GM13977 (cell line): ENCODE results near the gene ZSWIM3.

Source experiments
- DNase-seq: peaks from one replicate; pipeline ENCODE4 v3.0.0; 2012; ENCODE audit warnings: low spot score
- CTCF ChIP-seq: IDR thresholded peaks from 2 replicates; pipeline ENCODE4 v1.5.1; 2012; ENCODE audit warnings: mild to moderate bottlenecking, control low read depth; ENCODE audit not compliant: insufficient read depth; ENCODE audit errors: extremely low read depth, missing control alignments
- in situ Hi-C: fragments of 300-500 bp; cut with MboI; formaldehyde crosslinking; loops from one replicate; pipeline ENCODE4 v1.12.0; 2022; ENCODE audit warnings: low sequenced_read_pairs, low pct_unique_long_range_greater_than_20kb, mixed read lengths, inconsistent platforms; ENCODE audit not compliant: unreplicated experiment

Gene ZSWIM3

DNA sequence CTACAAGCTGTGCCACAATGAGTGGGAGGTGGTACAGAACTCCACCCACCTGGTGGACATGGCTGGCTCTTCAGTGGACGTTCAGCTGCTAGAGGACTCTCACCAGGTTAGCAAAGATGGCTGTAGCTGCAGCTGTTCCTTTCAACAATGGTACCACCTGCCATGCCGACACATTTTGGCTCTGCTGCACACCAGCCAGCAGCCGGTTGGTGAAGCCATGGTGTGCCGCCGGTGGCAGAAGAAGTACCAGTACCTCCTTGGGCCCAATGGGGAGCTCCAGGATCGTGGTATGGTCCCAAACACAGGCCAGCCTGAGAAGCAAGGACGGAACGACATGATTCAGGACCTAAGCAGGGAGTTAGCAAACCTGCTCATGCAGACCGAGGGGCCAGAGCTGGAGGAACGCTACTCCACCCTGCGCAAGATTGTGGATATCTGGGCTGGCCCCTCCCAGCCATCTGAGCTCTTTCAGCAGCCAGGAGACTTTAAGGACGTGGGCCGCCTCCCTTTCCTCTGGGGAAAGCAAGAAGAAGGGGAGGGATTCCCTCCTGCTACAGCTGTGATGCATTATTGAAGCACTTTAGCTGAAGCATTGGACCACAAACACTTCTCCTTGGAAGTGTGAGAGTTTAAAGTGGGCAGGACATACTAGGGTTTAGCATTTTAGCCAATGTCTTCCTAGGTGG, 20.8 kb downstream of the ZSWIM3 start:
- DNase-seq = no peak
- in situ Hi-C loops = no loop called here
- TF ChIP-seq CTCF = no peak

GRCh38 chr20:45880988-45881788, 23.8 kb downstream of the ZSWIM3 start, which contains the start of gene ZSWIM1:
Gene ZSWIM1 (plus strand): TSS chr20:45881227. CDS start chr20:45882593, 1,366 bp downstream.
- peak; percentile 98 for DNase-seq
- in situ Hi-C loops = no loop called here
- no peak for TF ChIP-seq CTCF

GRCh38 chr20:45882469-45883099, 25.2 kb downstream of the ZSWIM3 start:
- in situ Hi-C loops = no loop called here
- no peak for DNase-seq
- TF ChIP-seq CTCF = no peak

DNA sequence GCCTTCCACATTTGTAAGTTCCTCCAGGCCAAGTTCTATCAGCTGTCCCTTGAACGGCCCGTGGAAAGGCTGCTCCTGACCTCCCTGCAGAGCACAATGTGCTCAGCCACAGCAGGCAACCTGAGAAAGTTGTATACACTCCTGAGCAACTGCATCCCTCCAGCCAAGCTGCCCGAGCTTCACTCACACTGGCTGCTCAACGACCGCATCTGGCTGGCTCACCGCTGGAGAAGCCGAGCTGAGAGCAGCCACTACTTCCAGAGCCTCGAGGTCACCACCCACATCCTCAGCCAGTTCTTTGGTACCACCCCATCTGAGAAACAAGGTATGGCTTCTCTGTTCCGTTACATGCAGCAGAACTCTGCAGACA, 25.7 kb downstream of the ZSWIM3 start:
- TF ChIP-seq CTCF = no peak
- in situ Hi-C loops = no loop called here
- DNase-seq = no peak

- TF ChIP-seq CTCF = no peak
- in situ Hi-C loops = no loop called here
Observed at GRCh38 chr20:45886590-45887345, 29.4 kb downstream of the ZSWIM3 start.

GRCh38 chr20:45887346-45887715, 29.9 kb downstream of the ZSWIM3 start, which contains the start of gene SPATA25:
Gene SPATA25 (minus strand): TSS chr20:45887622. CDS start chr20:45887590, 32 bp downstream.
- in situ Hi-C loops = no loop called here
- TF ChIP-seq CTCF = no peak

More at GRCh38 chr20:45886590-45887345, 29.4 kb downstream of the ZSWIM3 start:
- no peak for DNase-seq

More at GRCh38 chr20:45887346-45887715, 29.9 kb downstream of the ZSWIM3 start, which contains the start of gene SPATA25:
- no peak for DNase-seq
